Jurkat, Clone E6-1 (cell line): ENCODE data around the gene PLA2G4B.

ENCODE experiments used
- DNase-seq: peaks from one replicate; pipeline ENCODE4 v3.0.0-alpha.2; 2011; ENCODE audit warnings: low read depth, low spot score
- H3K4me3 ChIP-seq: 2 replicates; pipeline ENCODE4 v1.5.1; 2011; ENCODE audit warnings: mild to moderate bottlenecking, low read length, control low read depth, moderate library complexity

PLA2G4B gene

GRCh38 chr15:41804916-41805666, 33.6 kb upstream of the PLA2G4B start:
- DNase-seq, result no peak
- H3K4me3 ChIP-seq, result no peak overlapping the region

- no peak for DNase-seq
- H3K4me3 ChIP-seq, result no peak overlapping the region
Observed at GRCh38 chr15:41805711-41806110, 32.9 kb upstream of the PLA2G4B start.

GRCh38 chr15:41806291-41807181, 32.1 kb upstream of the PLA2G4B start:
- no peak for DNase-seq
- H3K4me3 ChIP-seq, result no peak overlapping the region

GRCh38 chr15:41809121-41809520, 29.5 kb upstream of the PLA2G4B start:
- no peak overlapping the region for H3K4me3 ChIP-seq
- no peak for DNase-seq

- H3K4me3 ChIP-seq, result no peak overlapping the region
- DNase-seq, result no peak
Observed at GRCh38 chr15:41809526-41810220, 29.0 kb upstream of the PLA2G4B start.

GRCh38 chr15:41810651-41811431, 27.8 kb upstream of the PLA2G4B start:
- DNase-seq, result no peak
- no peak overlapping the region for H3K4me3 ChIP-seq

- no peak overlapping the region for H3K4me3 ChIP-seq
- DNase-seq, result peak; percentile 65
Observed at GRCh38 chr15:41811432-41812195, 27.0 kb upstream of the PLA2G4B start.

- no peak for DNase-seq
- no peak overlapping the region for H3K4me3 ChIP-seq
Observed at GRCh38 chr15:41812820-41813375, 25.7 kb upstream of the PLA2G4B start.

GRCh38 chr15:41813426-41813825, 25.2 kb upstream of the PLA2G4B start:
- no peak overlapping the region for H3K4me3 ChIP-seq
- no peak for DNase-seq

- DNase-seq, result no peak
- no peak overlapping the region for H3K4me3 ChIP-seq
Observed at GRCh38 chr15:41814534-41814933, 24.1 kb upstream of the PLA2G4B start.

- DNase-seq, result no peak
- no peak overlapping the region for H3K4me3 ChIP-seq
Observed at GRCh38 chr15:41816788-41817187, 21.9 kb upstream of the PLA2G4B start.

- no peak for DNase-seq
- no peak overlapping the region for H3K4me3 ChIP-seq
Observed at GRCh38 chr15:41817327-41817726, 21.3 kb upstream of the PLA2G4B start.

GRCh38 chr15:41817781-41818180, 20.9 kb upstream of the PLA2G4B start:
- no peak for DNase-seq
- H3K4me3 ChIP-seq, result no peak overlapping the region

- no peak for DNase-seq
- no peak overlapping the region for H3K4me3 ChIP-seq
Observed at GRCh38 chr15:41819455-41820050, 19.1 kb upstream of the PLA2G4B start.

- no peak for DNase-seq
- no peak overlapping the region for H3K4me3 ChIP-seq
Observed at GRCh38 chr15:41820791-41821423, 17.7 kb upstream of the PLA2G4B start.

GRCh38 chr15:41821831-41822230, 16.8 kb upstream of the PLA2G4B start:
- no peak for DNase-seq

GRCh38 chr15:41822471-41822870, 16.2 kb upstream of the PLA2G4B start:
- DNase-seq, result no peak
- no peak overlapping the region for H3K4me3 ChIP-seq

More at GRCh38 chr15:41821831-41822230, 16.8 kb upstream of the PLA2G4B start:
- no peak overlapping the region for H3K4me3 ChIP-seq
